Measurements from ENCODE around the gene PARD3.

DNA sequence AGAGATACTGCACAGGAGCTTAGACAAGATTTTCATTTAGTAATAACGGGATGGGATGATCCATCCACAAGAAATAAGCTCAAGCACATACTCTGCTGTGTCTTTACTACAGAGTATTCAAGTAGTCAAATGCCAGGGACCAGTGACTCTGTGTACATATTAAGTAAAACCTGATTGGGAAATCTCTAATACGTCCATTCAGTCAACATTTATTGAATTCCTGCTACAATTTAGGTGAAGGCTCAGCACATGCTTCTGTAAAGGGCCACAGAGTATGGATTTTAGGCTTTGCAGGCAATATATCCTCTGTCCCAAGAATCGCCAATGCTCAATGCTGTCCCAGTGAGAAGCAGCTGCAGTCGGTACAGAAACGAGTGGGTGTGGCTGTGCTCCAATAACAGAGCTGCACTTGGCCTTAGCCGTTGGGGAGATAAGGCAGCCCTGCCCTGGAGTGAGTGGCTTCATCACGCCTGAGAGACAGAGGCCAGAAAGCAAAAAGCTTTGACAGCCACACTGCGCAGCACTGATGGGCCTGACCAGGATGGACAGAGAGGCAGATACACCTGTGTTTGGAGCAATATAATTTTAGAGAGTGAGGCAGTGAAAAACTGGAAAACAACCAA is 186.8 kb downstream of the PARD3 start:
- TF ChIP-seq, protein P1, sequence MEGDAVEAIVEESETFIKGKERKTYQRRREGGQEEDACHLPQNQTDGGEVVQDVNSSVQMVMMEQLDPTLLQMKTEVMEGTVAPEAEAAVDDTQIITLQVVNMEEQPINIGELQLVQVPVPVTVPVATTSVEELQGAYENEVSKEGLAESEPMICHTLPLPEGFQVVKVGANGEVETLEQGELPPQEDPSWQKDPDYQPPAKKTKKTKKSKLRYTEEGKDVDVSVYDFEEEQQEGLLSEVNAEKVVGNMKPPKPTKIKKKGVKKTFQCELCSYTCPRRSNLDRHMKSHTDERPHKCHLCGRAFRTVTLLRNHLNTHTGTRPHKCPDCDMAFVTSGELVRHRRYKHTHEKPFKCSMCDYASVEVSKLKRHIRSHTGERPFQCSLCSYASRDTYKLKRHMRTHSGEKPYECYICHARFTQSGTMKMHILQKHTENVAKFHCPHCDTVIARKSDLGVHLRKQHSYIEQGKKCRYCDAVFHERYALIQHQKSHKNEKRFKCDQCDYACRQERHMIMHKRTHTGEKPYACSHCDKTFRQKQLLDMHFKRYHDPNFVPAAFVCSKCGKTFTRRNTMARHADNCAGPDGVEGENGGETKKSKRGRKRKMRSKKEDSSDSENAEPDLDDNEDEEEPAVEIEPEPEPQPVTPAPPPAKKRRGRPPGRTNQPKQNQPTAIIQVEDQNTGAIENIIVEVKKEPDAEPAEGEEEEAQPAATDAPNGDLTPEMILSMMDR (IDR thresholded peaks at IDR 0.05; ENCODE audit: insufficient read depth, low read depth, low read length), result no peak
- no peak for TF ChIP-seq EZH2 (IDR thresholded peaks at IDR 0.05; ENCODE audit: insufficient read depth, low read length)

Measured in astrocyte (in vitro differentiated cells and primary cell).